H1 (cell line): ENCODE data around the gene EEF1A2. TPM values are rescaled to one million over a fixed set of nuclear protein-coding genes. Genes with fewer than 3 reads are reported as not detected.
A peak's percentile ranks its signal among the peaks of the same experiment; 100 is the strongest.

Source experiments
- CTCF ChIA-PET: fragments of 300-600 bp; sonication (Branson Sonifier 250); formaldehyde crosslinking; loops from one replicate; lab custom pipeline; 2021; ENCODE audit not compliant: partially characterized antibody; lab: Charles Lee
- POLR2A ChIA-PET: fragments of 300-600 bp; sonication (Branson Sonifier 250); formaldehyde crosslinking; loops from one replicate; lab custom pipeline; 2021; ENCODE audit warnings: inconsistent platforms; ENCODE audit not compliant: partially characterized antibody; lab: Charles Lee
- DNase-seq, 2 experiments: peaks; one replicate each; pipeline versions ENCODE4 v3.0.0 to v3.0.0-alpha.2; 2010 to 2022; ENCODE audit warnings: low spot score in 2 of 2, low read depth in 1 of 2, mixed read lengths in 1 of 2
- FAIRE-seq: peaks from 2 replicates; lab custom pipeline; 2011; peaks lifted over from hg19 to GRCh38; lab: Jason Lieb, UNC
- H2AFZ ChIP-seq: 2 replicates; pipeline ENCODE4 v1.8.1; 2012; ENCODE audit warnings: low read length, inconsistent platforms
- H2AK5ac ChIP-seq: 2 replicates; pipeline ENCODE4 v1.6.1; 2013; ENCODE audit warnings: low read depth, low read length
- H2BK120ac ChIP-seq: replicated peaks from 2 replicates; pipeline ENCODE3; 2013; ENCODE audit warnings: low read depth, low read length, inconsistent platforms
- H2BK12ac ChIP-seq: 2 replicates; pipeline ENCODE4 v1.6.1; 2013; ENCODE audit warnings: low read depth, low read length
- H2BK15ac ChIP-seq: 2 replicates; pipeline ENCODE4 v1.6.1; 2013; ENCODE audit warnings: low read length
- H2BK20ac ChIP-seq: 2 replicates; pipeline ENCODE4 v1.6.1; 2013; ENCODE audit warnings: low read length
- H2BK5ac ChIP-seq: 2 replicates; pipeline ENCODE4 v1.6.1; 2013; ENCODE audit warnings: low read depth, low read length
- H3K14ac ChIP-seq: 2 replicates; pipeline ENCODE4 v1.6.1; 2013; ENCODE audit warnings: inconsistent platforms; ENCODE audit not compliant: insufficient read length
- H3K18ac ChIP-seq: 2 replicates; pipeline ENCODE4 v1.6.1; 2013; ENCODE audit warnings: low read length; ENCODE audit errors: extremely low read depth
- H3K23ac ChIP-seq: 2 replicates; pipeline ENCODE4 v1.6.1; 2013; ENCODE audit warnings: inconsistent platforms; ENCODE audit not compliant: insufficient read length
- H3K23me2 ChIP-seq: 2 replicates; pipeline ENCODE4 v1.6.1; 2013; ENCODE audit warnings: low read depth, low read length
- H3K27ac ChIP-seq: 2 replicates; pipeline ENCODE4 v1.6.1; 2011; ENCODE audit warnings: low read depth, low read length, inconsistent platforms
- H3K27me3 ChIP-seq, 4 experiments: replicated peaks in 1 of 4; 1 replicate in 1 of 4; 2 replicates in 3 of 4; pipeline versions ENCODE4 v1.6.1 to v1.8.1; 2011 to 2013; ENCODE audit warnings: low read length in 3 of 4, mild to moderate bottlenecking in 3 of 4, inconsistent platforms in 2 of 4, mixed read lengths in 2 of 4, moderate library complexity in 1 of 4; ENCODE audit not compliant: control insufficient read depth in 3 of 4, insufficient read depth in 3 of 4; ENCODE audit errors: extremely low read depth in 1 of 4
- H3K36me3 ChIP-seq, 4 experiments: 2 replicates each; pipeline versions ENCODE4 v1.6.1 to v1.8.1; 2011 to 2013; ENCODE audit warnings: mild to moderate bottlenecking in 4 of 4, low read length in 3 of 4, moderate library complexity in 2 of 4, control low read depth in 1 of 4, inconsistent platforms in 1 of 4; ENCODE audit not compliant: insufficient read depth in 4 of 4, control insufficient read depth in 2 of 4
- H3K4ac ChIP-seq: replicated peaks from 2 replicates; pipeline ENCODE3; 2013; ENCODE audit warnings: low read length, low read depth, mixed read lengths, inconsistent platforms; ENCODE audit not compliant: insufficient read length
- H3K4me1 ChIP-seq, 4 experiments: replicated peaks in 1 of 4; 1 replicate in 1 of 4; 2 replicates in 3 of 4; pipeline versions ENCODE4 v1.6.1 to v1.8.1; 2011 to 2013; ENCODE audit warnings: low read length in 3 of 4, inconsistent platforms in 2 of 4, mixed read lengths in 1 of 4; ENCODE audit not compliant: insufficient read depth in 4 of 4, control insufficient read depth in 3 of 4
- H3K4me2 ChIP-seq, 2 experiments: 2 replicates each; pipeline versions ENCODE4 v1.6.1 to v1.8.1; 2011 to 2013; ENCODE audit warnings: low read depth in 2 of 2, low read length in 2 of 2, control low read depth in 1 of 2, inconsistent platforms in 1 of 2, mild to moderate bottlenecking in 1 of 2; ENCODE audit not compliant: insufficient read depth in 1 of 2
- H3K4me3 ChIP-seq, 4 experiments: fragments of 200-600, 300-600 bp in 1 of 4; sonication (generic), shearing (Covaris generic), sonication (Bioruptor Twin) in 1 of 4; 2 replicates each; pipeline versions ENCODE4 v1.5.1 to v1.8.1; 2011 to 2016; ENCODE audit warnings: low read length in 4 of 4, low read depth in 3 of 4, control low read depth in 2 of 4, inconsistent platforms in 2 of 4, mild to moderate bottlenecking in 2 of 4, mixed read lengths in 1 of 4, moderate library complexity in 1 of 4; ENCODE audit not compliant: insufficient read depth in 2 of 4; ENCODE audit errors: extremely low read depth in 1 of 4
- H3K56ac ChIP-seq: replicated peaks from 2 replicates; pipeline ENCODE3; 2013; ENCODE audit warnings: low read depth, mild to moderate bottlenecking, mixed read lengths, low read length, inconsistent platforms; ENCODE audit not compliant: insufficient read length
- H3K79me1 ChIP-seq: 2 replicates; pipeline ENCODE4 v1.6.1; 2013; ENCODE audit warnings: low read depth, low read length, control low read depth
- H3K79me2 ChIP-seq, 2 experiments: 2 replicates each; pipeline versions ENCODE4 v1.6.1 to v1.8.1; 2012 to 2013; ENCODE audit warnings: low read length in 2 of 2, mild to moderate bottlenecking in 2 of 2, inconsistent platforms in 1 of 2; ENCODE audit not compliant: insufficient read depth in 2 of 2, control insufficient read depth in 1 of 2
- H3K9ac ChIP-seq, 4 experiments: replicated peaks in 1 of 4; 1 replicate in 1 of 4; 2 replicates in 3 of 4; pipeline versions ENCODE4 v1.6.1 to v1.8.1; 2011 to 2013; ENCODE audit warnings: low read depth in 3 of 4, low read length in 3 of 4, control low read depth in 2 of 4, mild to moderate bottlenecking in 2 of 4, moderate library complexity in 2 of 4, inconsistent platforms in 1 of 4; ENCODE audit errors: extremely low read depth in 1 of 4
- H3K9me3 ChIP-seq, 2 experiments: 2 replicates each; pipeline versions ENCODE4 v1.6.1 to v1.8.1; 2012 to 2013; ENCODE audit warnings: mild to moderate bottlenecking in 2 of 2, moderate library complexity in 2 of 2, control low read depth in 1 of 2, inconsistent platforms in 1 of 2, low read depth in 1 of 2, low read length in 1 of 2, mixed read lengths in 1 of 2; ENCODE audit not compliant: insufficient read depth in 2 of 2
- H4K20me1 ChIP-seq, 2 experiments: replicated peaks in 1 of 2; 2 replicates each; pipeline versions ENCODE3 to v1.8.1; 2011 to 2013; ENCODE audit warnings: inconsistent platforms in 2 of 2, low read length in 2 of 2, mild to moderate bottlenecking in 1 of 2; ENCODE audit not compliant: insufficient read depth in 2 of 2, control insufficient read depth in 1 of 2
- H4K5ac ChIP-seq: 2 replicates; pipeline ENCODE4 v1.6.1; 2013; ENCODE audit warnings: low read length, low read depth, mixed read lengths, inconsistent platforms; ENCODE audit not compliant: insufficient read length
- H4K8ac ChIP-seq: 2 replicates; pipeline ENCODE4 v1.8.0; 2013; ENCODE audit warnings: mild to moderate bottlenecking, moderate library complexity, low read length, inconsistent platforms; ENCODE audit not compliant: insufficient read depth; ENCODE audit errors: extremely low read depth
- H4K91ac ChIP-seq: replicated peaks from 2 replicates; pipeline ENCODE3; 2013; ENCODE audit warnings: low read length, mixed read lengths, inconsistent platforms; ENCODE audit not compliant: insufficient read length
- EP300 ChIP-seq, 2 experiments: IDR thresholded peaks; 1 replicate in 1 of 2; 2 replicates in 1 of 2; pipeline ENCODE4 v1.6.1; 2011 to 2012; ENCODE audit warnings: low read depth in 2 of 2, low read length in 2 of 2, mild to moderate bottlenecking in 2 of 2, borderline replicate concordance in 1 of 2, inconsistent platforms in 1 of 2, moderate library complexity in 1 of 2
- HDAC2 ChIP-seq, 2 experiments: fragments of 300-600 bp in 1 of 2; sonication (generic) in 1 of 2; IDR thresholded peaks; 2 replicates each; pipeline ENCODE4 v1.6.1; 2011 to 2012; ENCODE audit warnings: low read depth in 2 of 2, low read length in 2 of 2, mild to moderate bottlenecking in 2 of 2, moderate library complexity in 2 of 2, borderline replicate concordance in 1 of 2, inconsistent platforms in 1 of 2
- JUN ChIP-seq: IDR thresholded peaks from 2 replicates; pipeline ENCODE4 v1.6.1; 2011; ENCODE audit warnings: low read depth, mild to moderate bottlenecking, improper control_type of control experiment, low read length
- JUND ChIP-seq: IDR thresholded peaks from 2 replicates; pipeline ENCODE4 v1.6.1; 2011; ENCODE audit warnings: mild to moderate bottlenecking, improper control_type of control experiment, low read length
- RXRA ChIP-seq: IDR thresholded peaks from 2 replicates; pipeline ENCODE4 v1.6.1; 2011; ENCODE audit warnings: low read depth, mild to moderate bottlenecking, low read length, moderate library complexity; ENCODE audit not compliant: insufficient read depth
- SIX5 ChIP-seq: IDR thresholded peaks from 2 replicates; pipeline ENCODE4 v1.6.1; 2011; ENCODE audit warnings: mild to moderate bottlenecking, low read depth, low read length
- SUZ12 ChIP-seq: fragments of 200-600 bp; sonication (generic); IDR thresholded peaks from 2 replicates; pipeline ENCODE4 v1.6.1; 2012; ENCODE audit warnings: mild to moderate bottlenecking, inconsistent platforms, low read length, moderate library complexity, mixed read lengths
- USF2 ChIP-seq: IDR thresholded peaks from 2 replicates; pipeline ENCODE4 v1.6.1; 2011; ENCODE audit warnings: low read length, improper control_type of control experiment
- YY1 ChIP-seq: IDR thresholded peaks from 2 replicates; pipeline ENCODE4 v1.6.1; 2011; ENCODE audit warnings: low read depth, mild to moderate bottlenecking, low read length
- WGBS, 2 experiments: shearing (Covaris generic) in 1 of 2; methylation state at CpG; one replicate each; pipeline versions ENCODE4 v1.1.6 to v1.1.7; 2013 to 2015; ENCODE audit warnings: low lambda C conversion rate in 2 of 2, mixed read lengths in 2 of 2, inconsistent platforms in 1 of 2, low coverage in 1 of 2, missing lambda C conversion rate in 1 of 2; ENCODE audit not compliant: insufficient replicate concordance in 2 of 2, insufficient coverage in 1 of 2, insufficient read length in 1 of 2; ENCODE audit errors: extremely low coverage in 1 of 2, missing lambda C conversion rate in 1 of 2; 5-methylcytosine and 5-hydroxymethylcytosine counted together
- polyA plus RNA-seq, 7 experiments: library from polyadenylated mRNA; depleted of rRNA in 3 of 7; stranded (reverse) in 5 of 7; unstranded in 2 of 7; fragments of >200 nt in 5 of 7; fragments of 200-250 nt in 2 of 7; gene quantifications; 1 replicate in 5 of 7; 2 replicates in 1 of 7; 4 replicates in 1 of 7; pipeline versions ENCODE4 v1.2.1 to v1.2.3, GENCODE V29; 2011 to 2013; ENCODE audit warnings: missing spikeins in 2 of 7, mixed read lengths in 2 of 7
- total RNA-seq: library from RNA; stranded (reverse); fragmentation: NEBNext Ultra II Directional; extraction: Animal tissue kit (Norgen Biotek cat#: 25700); gene quantifications from 2 replicates; pipeline ENCODE4 v1.2.1, GENCODE V29; 2021

Gene EEF1A2
- total and polyA plus RNA-seq, 2 of the 8 experiments (the other 6 are each of a cell fraction or from before 2014, with no cell fraction given), result 7.4 to 25.8 TPM

DNA sequence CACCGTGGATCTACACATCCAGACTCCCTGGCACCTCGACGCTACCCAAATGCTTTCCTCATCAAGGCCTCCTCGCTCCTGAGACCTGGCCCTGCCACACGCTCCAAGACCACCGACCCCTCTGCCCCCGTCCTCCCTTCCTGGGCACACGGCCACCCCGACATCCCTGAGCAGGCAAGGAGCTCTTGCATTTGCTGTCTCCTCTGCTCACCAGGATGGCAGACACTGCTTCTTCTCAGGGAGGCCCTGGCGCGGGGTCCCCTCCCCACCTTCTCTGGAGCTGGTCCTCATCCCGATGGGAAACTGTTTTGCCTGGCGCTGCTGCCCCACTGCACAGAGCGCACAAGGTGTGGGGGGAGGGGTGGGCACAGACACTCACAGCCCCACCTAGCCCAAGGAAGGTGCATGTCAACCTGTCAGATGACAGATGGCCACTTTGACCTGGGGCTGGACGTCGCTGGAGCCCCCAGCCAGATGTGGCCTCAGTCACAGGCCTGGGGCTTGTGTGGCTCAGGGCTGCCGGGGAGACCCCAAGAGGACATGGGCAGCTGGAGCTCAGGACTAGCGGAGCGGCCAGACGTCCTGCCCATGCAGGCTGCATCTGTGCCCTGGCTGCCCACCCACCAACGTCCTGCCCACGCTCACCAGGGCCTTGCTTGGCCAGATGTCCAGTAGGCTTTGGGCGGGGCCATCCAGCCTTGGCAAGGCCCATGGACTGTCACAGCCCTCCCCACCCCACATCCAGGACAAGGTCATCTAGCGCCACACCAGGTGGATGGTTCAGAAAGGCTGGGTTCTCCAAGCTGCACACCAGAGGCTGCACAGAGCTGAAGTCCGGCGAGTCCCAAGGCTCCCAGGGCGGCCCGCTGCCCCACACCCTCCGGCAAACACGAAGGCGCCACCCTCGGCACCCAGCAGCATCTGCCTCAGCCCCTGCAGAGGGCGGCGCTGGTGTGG is 20.3 kb downstream of the EEF1A2 start:
- Histone ChIP-seq H4K91ac (peak overlapping the region; percentile 17), H3K36me3 (no peaks in the 10 kb centered on the region), H3K4ac (peak overlapping the region; percentile 32), H3K56ac (no peak overlapping the region), H3K27ac (no peak overlapping the region), H2BK120ac (no peak overlapping the region), H2BK20ac (no peak overlapping the region), H2BK12ac (peak overlapping the region; percentile 87; the same call in 1 of the 2 replicates), H3K27me3 (peaks cover 0 to 12% (median 5%) of the 10 kb centered on the region in 4 experiments; a peak in 4 of 7 replicates), H3K79me2 (no peaks in the 10 kb centered on the region), H4K8ac (no peak overlapping the region), H3K4me3 (no peak overlapping the region), H3K23me2 (no peaks in the 10 kb centered on the region), H2AFZ (no peak overlapping the region), H4K5ac (no peak overlapping the region), H3K18ac (no peak overlapping the region), H3K14ac (no peak overlapping the region), H3K79me1 (no peaks in the 10 kb centered on the region), H3K9ac (no peak overlapping the region), H2BK5ac (peak overlapping the region; percentile 71; the same call in 1 of the 2 replicates), H2AK5ac (peak overlapping the region; percentile 53; the same call in 1 of the 2 replicates), H2BK15ac (no peak overlapping the region; the same call in 1 of the 2 replicates), H3K4me1 (peaks cover 0 to 20% (median 12%) of the 10 kb centered on the region in 4 experiments; a peak in 5 of 7 replicates), H3K4me2 (no peak overlapping the region), H3K23ac (no peak overlapping the region), H3K9me3 (no peaks in the 10 kb centered on the region), H4K20me1 (no peaks in the 10 kb centered on the region)
- FAIRE-seq (no peak), DNase-seq (no peak)
- ChIA-PET POLR2A (interaction anchor here (0.7 to 3.1 kb wide), 5 partner anchors 8 to 52 kb away, joined by 3 to 10 read pairs (median 7); partner anchors contain the start of gene PPDPF), CTCF (interaction anchor here (0.6 to 3.1 kb wide), 9 partner anchors 10 to 105 kb away, joined by 3 to 15 read pairs (median 4); no protein-coding TSS in a partner anchor)
- WGBS, 2 experiments, result 88% methylated on average over 34 of the region's 34 CpGs; no CpG with 5 or more reads in 1 of the 2 experiments
- TF ChIP-seq RXRA (no peak), SUZ12 (no peak), JUN (no peak), YY1 (no peak), EP300 (IDR thresholded peaks at IDR 0.05; ENCODE audit: borderline replicate concordance in 1 of 2, low read depth in 2 of 2, low read length in 2 of 2) (no peak), JUND (no peak), USF2 (no peak), SIX5 (no peak), HDAC2 (IDR thresholded peaks at IDR 0.05; ENCODE audit: borderline replicate concordance in 1 of 2, low read depth in 2 of 2, low read length in 2 of 2) (no peak)
